GM13976 (cell line): ENCODE data around the gene VBP1.
"Not testable (repeated sequence)": the region's sequence is repeated elsewhere in the genome, so short reads cannot be mapped to it uniquely, and the experiment has no call there.

ENCODE experiments used
- DNase-seq: peaks from one replicate; pipeline ENCODE4 v3.0.0; 2012; ENCODE audit warnings: low spot score
- in situ Hi-C: fragments of 300-500 bp; cut with MboI; formaldehyde crosslinking; loops from one replicate; pipeline ENCODE4 v1.12.0; 2022; ENCODE audit warnings: low sequenced_read_pairs, mixed read lengths, inconsistent platforms; ENCODE audit not compliant: unreplicated experiment
- TF ChIP-seq, protein P1 (sequence below): IDR thresholded peaks from 2 replicates; pipeline ENCODE4 v1.5.1; 2012; ENCODE audit warnings: borderline replicate concordance, mild to moderate bottlenecking; ENCODE audit not compliant: insufficient read depth; ENCODE audit errors: extremely low read depth, missing control alignments, control extremely low read depth

VBP1 gene

DNA sequence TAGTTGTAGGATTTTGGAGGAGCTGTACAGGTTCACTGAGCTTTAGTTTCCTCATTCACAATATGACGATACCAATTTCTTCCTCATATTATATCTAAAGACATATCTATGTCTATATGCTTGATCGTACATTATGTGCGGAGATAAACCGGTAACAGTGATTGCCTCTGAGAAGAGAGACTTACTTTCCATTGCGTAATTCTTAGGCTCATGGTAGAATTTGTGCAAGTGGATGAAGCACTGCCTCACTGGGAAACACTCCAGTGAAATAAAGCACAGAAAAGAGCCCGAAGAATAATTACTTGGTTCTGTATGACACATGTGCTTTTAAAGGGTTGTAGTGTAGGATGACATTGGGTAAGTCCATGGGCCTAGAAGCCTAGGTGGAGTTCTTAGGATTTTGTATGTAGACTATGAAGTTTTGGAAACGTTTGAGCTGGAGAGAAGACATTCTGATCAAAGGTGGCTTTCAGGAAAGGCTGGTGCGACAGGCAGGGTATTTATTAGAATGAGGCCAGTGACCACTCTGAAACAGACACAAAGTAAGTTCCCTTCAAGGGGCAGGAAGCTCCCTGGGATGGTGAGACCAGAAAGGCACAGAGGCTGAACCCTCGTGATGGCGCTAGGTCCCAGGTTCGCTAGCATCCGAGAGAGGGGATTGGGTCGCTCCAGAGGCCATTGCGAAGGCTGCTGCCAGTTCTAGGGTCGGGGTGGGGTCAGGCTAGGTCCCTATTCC lies 649 bp upstream of the VBP1 start:
- no peak for DNase-seq
- in situ Hi-C loops, result no loop called here
- TF ChIP-seq, protein P1, sequence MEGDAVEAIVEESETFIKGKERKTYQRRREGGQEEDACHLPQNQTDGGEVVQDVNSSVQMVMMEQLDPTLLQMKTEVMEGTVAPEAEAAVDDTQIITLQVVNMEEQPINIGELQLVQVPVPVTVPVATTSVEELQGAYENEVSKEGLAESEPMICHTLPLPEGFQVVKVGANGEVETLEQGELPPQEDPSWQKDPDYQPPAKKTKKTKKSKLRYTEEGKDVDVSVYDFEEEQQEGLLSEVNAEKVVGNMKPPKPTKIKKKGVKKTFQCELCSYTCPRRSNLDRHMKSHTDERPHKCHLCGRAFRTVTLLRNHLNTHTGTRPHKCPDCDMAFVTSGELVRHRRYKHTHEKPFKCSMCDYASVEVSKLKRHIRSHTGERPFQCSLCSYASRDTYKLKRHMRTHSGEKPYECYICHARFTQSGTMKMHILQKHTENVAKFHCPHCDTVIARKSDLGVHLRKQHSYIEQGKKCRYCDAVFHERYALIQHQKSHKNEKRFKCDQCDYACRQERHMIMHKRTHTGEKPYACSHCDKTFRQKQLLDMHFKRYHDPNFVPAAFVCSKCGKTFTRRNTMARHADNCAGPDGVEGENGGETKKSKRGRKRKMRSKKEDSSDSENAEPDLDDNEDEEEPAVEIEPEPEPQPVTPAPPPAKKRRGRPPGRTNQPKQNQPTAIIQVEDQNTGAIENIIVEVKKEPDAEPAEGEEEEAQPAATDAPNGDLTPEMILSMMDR, result no peak

DNA sequence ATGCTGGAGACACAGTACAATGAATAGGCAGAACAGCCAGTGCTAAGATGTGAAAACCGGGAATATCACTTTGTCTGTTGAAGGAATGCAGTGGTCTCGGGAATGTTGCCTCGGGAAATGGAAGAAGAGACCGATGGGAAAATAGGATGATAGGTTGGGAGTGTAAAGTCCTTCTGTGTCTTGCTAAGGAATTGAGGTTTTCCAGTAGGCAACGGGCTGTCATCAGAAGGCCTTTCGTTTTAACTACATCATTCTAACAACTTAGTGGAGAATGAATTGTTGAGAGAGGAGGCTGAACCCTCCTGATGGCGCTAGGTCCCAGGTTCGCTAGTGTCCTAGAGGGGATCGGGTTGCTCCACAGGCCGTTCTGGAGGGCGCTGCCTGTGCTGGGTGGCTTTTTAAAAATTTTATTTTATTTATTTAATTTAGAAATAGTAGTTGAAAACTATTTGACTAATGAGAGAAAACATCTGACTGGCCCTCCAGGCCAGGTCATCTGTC lies 730 bp downstream of the VBP1 start:
- TF ChIP-seq, protein P1, result no peak
- in situ Hi-C loops, result no loop called here
- no peak for DNase-seq

DNA sequence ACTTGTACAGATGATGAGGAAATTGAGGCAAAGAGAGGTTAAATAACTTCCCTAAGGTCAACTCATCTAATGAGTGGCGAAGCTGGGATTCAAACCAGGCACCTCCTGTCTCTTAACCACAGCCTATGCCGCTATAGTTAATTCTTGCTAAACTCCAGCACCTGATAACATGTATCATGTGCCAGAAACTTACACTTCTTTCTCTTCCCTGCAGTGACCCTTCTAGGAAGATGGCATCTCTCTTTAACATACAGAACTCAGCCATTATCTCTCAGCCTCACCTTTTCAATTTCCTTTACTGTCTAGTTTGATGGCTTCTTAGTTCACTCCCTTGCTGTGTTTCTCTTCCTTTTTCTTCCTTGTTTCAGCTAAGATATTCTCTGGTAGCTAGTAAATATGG lies 2.5 kb downstream of the VBP1 start:
- in situ Hi-C loops, result no loop called here
- TF ChIP-seq, protein P1, result no peak
- no peak for DNase-seq

DNA sequence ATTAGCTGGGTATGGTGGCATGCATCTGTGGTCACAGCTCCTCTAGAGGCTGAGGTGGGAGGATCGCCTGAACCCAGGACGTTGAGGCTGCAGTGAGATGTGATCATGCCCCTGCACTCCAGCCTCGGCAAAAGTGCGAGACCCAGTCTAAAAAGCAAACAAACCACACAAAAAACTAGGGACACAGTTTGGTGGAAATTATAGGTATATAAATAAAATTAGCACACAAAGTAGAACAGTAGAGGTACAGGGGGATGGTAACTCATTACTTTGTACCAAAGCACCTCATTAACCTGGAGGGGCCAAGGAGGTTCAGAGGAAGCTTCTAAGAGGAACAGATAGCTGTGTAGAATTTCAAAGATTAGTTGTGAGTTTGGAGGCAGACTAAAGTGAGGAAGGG lies 5.1 kb downstream of the VBP1 start:
- DNase-seq, result no peak
- TF ChIP-seq, protein P1, result no peak
- in situ Hi-C loops, result no loop called here

DNA sequence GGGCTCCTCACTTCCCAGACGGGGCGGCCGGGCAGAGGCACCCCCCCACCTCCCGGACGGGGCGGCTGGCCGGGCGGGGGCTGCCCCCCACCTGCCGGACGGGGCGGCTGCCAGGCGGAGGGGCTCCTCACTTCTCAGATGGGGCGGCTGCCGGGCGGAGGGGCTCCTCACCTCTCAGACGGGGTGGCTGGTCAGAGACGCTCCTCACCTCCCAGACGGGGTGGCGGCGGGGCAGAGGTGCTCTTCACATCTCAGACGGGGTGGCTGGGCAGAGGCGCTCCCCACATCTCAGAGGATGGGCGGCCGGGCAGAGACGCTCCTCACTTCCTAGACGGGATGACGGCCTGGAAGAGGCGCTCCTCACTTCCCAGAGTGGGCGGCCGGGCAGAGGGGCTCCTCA lies 7.5 kb downstream of the VBP1 start:
- in situ Hi-C loops, DNase-seq: not testable (repeated sequence)

DNA sequence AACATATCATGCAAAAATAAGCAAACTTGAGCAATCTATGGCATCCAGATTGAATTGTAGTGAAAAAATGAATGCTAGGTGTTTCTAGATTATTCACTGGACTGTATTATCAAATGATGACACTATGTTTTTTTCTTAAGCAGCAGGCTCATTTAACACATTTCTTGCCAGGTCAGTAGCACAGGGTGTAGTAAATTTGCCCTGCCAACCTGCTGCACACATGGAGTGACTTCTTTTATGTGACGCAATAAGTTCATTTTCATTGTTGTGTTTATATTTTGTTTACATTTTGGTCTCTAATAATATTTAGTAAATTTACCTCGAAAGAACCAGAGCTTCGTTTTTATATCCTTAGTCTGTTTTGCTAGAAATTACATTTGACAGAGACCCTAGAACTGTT lies 9.5 kb downstream of the VBP1 start:
- in situ Hi-C loops, result no loop called here
- TF ChIP-seq, protein P1, result no peak
- DNase-seq, result no peak

DNA sequence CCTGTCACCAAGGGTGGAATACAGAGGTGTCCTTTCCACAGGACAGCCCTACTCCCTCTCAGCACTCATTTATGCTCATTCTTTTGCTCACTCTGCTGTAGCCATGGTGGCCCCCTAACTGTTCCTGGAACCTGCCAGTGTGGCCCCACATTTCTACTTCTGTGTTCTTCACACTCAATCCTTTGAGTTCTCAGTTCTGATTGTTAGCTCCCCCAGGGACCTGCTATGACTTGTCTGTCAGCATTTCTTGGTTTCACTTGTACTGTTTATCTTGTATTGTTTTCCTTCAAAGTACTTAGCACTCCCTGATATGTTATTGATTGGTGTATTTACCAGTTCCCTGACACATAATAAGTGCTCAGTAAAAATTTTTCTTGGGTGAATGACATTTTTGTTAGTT lies 14.9 kb downstream of the VBP1 start:
- peak; percentile 22 for DNase-seq
- TF ChIP-seq, protein P1, result no peak
- in situ Hi-C loops, result no loop called here
